Kidney (tissue), 14 donors: Measurements from ENCODE around the gene TNFSF8. TPM values are rescaled to one million over a fixed set of nuclear protein-coding genes. Genes with fewer than 3 reads are reported as not detected.

Source experiments
- DNase-seq, 5 donors: peaks; one replicate each; pipeline ENCODE4 v3.0.0-alpha.2; 2013 to 2020
- FAIRE-seq: peaks from 2 replicates; lab custom pipeline; 2012; peaks lifted over from hg19 to GRCh38; lab: Jason Lieb, UNC
- H3K27ac ChIP-seq, 2 donors: one replicate each; pipeline ENCODE4 v1.7.0; 2013; ENCODE audit warnings: low read depth in 2 of 2, low read length in 2 of 2, inconsistent platforms in 1 of 2
- H3K27me3 ChIP-seq: one replicate; pipeline ENCODE4 v1.7.1; 2013; ENCODE audit warnings: low read length, inconsistent platforms; ENCODE audit not compliant: control insufficient read depth, insufficient read depth
- H3K36me3 ChIP-seq, 3 donors: one replicate each; pipeline versions ENCODE4 v1.7.0 to v1.7.1; 2013; ENCODE audit warnings: low read length in 3 of 3, control low read depth in 1 of 3, inconsistent platforms in 1 of 3; ENCODE audit not compliant: insufficient read depth in 3 of 3, control insufficient read depth in 2 of 3
- H3K4me1 ChIP-seq, 3 donors: one replicate each; pipeline versions ENCODE4 v1.7.0 to v1.7.1; 2013; ENCODE audit warnings: low read length in 3 of 3, inconsistent platforms in 1 of 3, low read depth in 1 of 3; ENCODE audit not compliant: control insufficient read depth in 2 of 3, insufficient read depth in 2 of 3
- H3K4me3 ChIP-seq, 3 donors: one replicate each; pipeline versions ENCODE4 v1.7.0 to v1.8.1; 2013; ENCODE audit warnings: low read length in 3 of 3, control low read depth in 1 of 3, inconsistent platforms in 1 of 3
- H3K9ac ChIP-seq, 3 donors: one replicate each; pipeline versions ENCODE4 v1.7.0 to v1.7.1; 2013; ENCODE audit warnings: low read length in 3 of 3, control low read depth in 1 of 3, inconsistent platforms in 1 of 3
- H3K9me3 ChIP-seq, 3 donors: one replicate each; pipeline versions ENCODE4 v1.7.0 to v1.7.1; 2013; ENCODE audit warnings: low read length in 3 of 3, control low read depth in 1 of 3, inconsistent platforms in 1 of 3; ENCODE audit not compliant: control insufficient read depth in 2 of 3, insufficient read depth in 1 of 3
- CTCF ChIP-seq: IDR thresholded peaks from 3 replicates; pipeline ENCODE4 v1.5.1; 2012; ENCODE audit warnings: mild to moderate bottlenecking, moderate library complexity, borderline replicate concordance; ENCODE audit not compliant: insufficient read depth; ENCODE audit errors: extremely low read depth
- intact Hi-C: fragments of 100-400 bp; cut with DNase I; formaldehyde crosslinking; loops from one replicate; pipeline ENCODE4 v1.11.1; 2022
- polyA plus RNA-seq: library from polyadenylated mRNA; stranded (reverse); fragments of 350-450 nt; fragmentation: Illumina TruSeq; extraction: RNeasy Lipid Tissue Mini Kit (QIAGEN cat#74804); gene quantifications from one replicate; pipeline ENCODE4 v1.2.3, GENCODE V29; 2014; ENCODE audit warnings: low read depth, low replicate concordance; ENCODE audit not compliant: insufficient read depth
- total RNA-seq: library from RNA; stranded (reverse); fragmentation: NEBNext Ultra II Directional; extraction: Animal tissue kit (Norgen Biotek cat#: 25700); gene quantifications from one replicate; pipeline ENCODE4 v1.2.1, GENCODE V29; 2021
- donor health status: control.
- donor health status: control.
- donor health status: control.
- donor health status: control.
- donor health status: control.
- donor health status: DM: yes; HTN: yes; CAD: no.
- donor health status: Normal renal cell carcinoma (clear cell type).

TNFSF8 gene
- total and polyA plus RNA-seq, 2 donors from 2014 or later, result 0.43 to 5.0 TPM

GRCh38 chr9:114935119-114935518, 4.7 kb upstream of the TNFSF8 start:
- TF ChIP-seq CTCF, result no peak
- Histone ChIP-seq H3K27me3 (no peaks in the 10 kb centered on the region), H3K27ac (no peak overlapping the region), H3K9me3 (no peaks in the 10 kb centered on the region), H3K4me1 (no peaks in the 10 kb centered on the region), H3K4me3 (no peak overlapping the region), H3K36me3 (no peaks in the 10 kb centered on the region), H3K9ac (no peak overlapping the region)
- DNase-seq (no peak), FAIRE-seq (no peak)
- intact Hi-C loops, result no loop called here

GRCh38 chr9:114932502-114932901, 2.1 kb upstream of the TNFSF8 start:
- no peak for FAIRE-seq
- Histone ChIP-seq H3K4me1 (no peaks in the 10 kb centered on the region), H3K27ac (no peak overlapping the region), H3K9ac (no peak overlapping the region), H3K27me3 (no peaks in the 10 kb centered on the region), H3K9me3 (no peaks in the 10 kb centered on the region), H3K4me3 (no peak overlapping the region), H3K36me3 (no peaks in the 10 kb centered on the region)
- no peak for TF ChIP-seq CTCF
- intact Hi-C loops, result no loop called here
- DNase-seq, result no peak

GRCh38 chr9:114931407-114931806, 1.0 kb upstream of the TNFSF8 start:
- intact Hi-C loops, result no loop called here
- H3K36me3 ChIP-seq, result no peaks in the 10 kb centered on the region

More at GRCh38 chr9:114931407-114931806, 1.0 kb upstream of the TNFSF8 start:
- no peak for TF ChIP-seq CTCF
- no peak overlapping the region for H3K27ac ChIP-seq
- FAIRE-seq, result no peak
- H3K9me3 ChIP-seq, result no peaks in the 10 kb centered on the region
- H3K9ac ChIP-seq, result no peak overlapping the region
- no peaks in the 10 kb centered on the region for H3K4me1 ChIP-seq
- H3K4me3 ChIP-seq, result no peak overlapping the region
- no peaks in the 10 kb centered on the region for H3K27me3 ChIP-seq
- DNase-seq, result no peak
